HepG2 (cell line): ENCODE results near the gene WSCD2. TPM values are rescaled to one million over a fixed set of nuclear protein-coding genes. Genes with fewer than 3 reads are reported as not detected.

Experiments
- ATAC-seq: fragments of 200-7000 bp; cut with Tn5 transposase; 3 replicates; pipeline ENCODE4 v1.9.1; 2020; ENCODE audit warnings: mild to moderate bottlenecking, moderate library complexity
- BruUV-seq: library from RNA; stranded (reverse); fragments of 400-500 nt; replicated peaks from 2 replicates; lab custom pipeline; 2021; lab: Mats Ljungman, UMichigan
- CTCF ChIA-PET: fragments of 300-600 bp; formaldehyde crosslinking; extraction: SDS; loops from one replicate; lab custom pipeline; 2021; ENCODE audit warnings: low total read pairs, inconsistent platforms, low intra/inter-chr PET ratio; lab: Yijun Ruan, JAX
- POLR2A ChIA-PET: fragments of 350-600 bp; sonication (Branson Sonifier 250); formaldehyde crosslinking; loops from one replicate; lab custom pipeline; 2020; ENCODE audit warnings: antibody characterized with exemption, inconsistent platforms; lab: Yijun Ruan, JAX
- DNase-seq: peaks from one replicate; pipeline ENCODE4 v3.0.0-alpha.2; 2015; ENCODE audit warnings: low spot score
- FAIRE-seq: peaks from 3 replicates; lab custom pipeline; 2011; peaks lifted over from hg19 to GRCh38; lab: Jason Lieb, UNC
- H2AFZ ChIP-seq: one replicate; pipeline ENCODE4 v1.6.1; 2011; ENCODE audit warnings: low read length, inconsistent platforms
- H3K27ac ChIP-seq: fragments of 300-600 bp; 3 replicates; pipeline ENCODE4 v1.8.0; 2011; ENCODE audit warnings: mixed run types, mild to moderate bottlenecking, mixed read lengths, low read length, inconsistent platforms; ENCODE audit not compliant: insufficient read depth; ENCODE audit errors: extremely low read length
- H3K27me3 ChIP-seq, 2 experiments: fragments of 200-600 bp in 1 of 2; 2 replicates in 1 of 2; 3 replicates in 1 of 2; pipeline versions ENCODE4 v1.6.0 to v1.8.0; 2011; ENCODE audit warnings: low read length in 2 of 2, mild to moderate bottlenecking in 2 of 2, moderate library complexity in 2 of 2, inconsistent platforms in 1 of 2; ENCODE audit not compliant: insufficient read depth in 2 of 2, control insufficient read depth in 1 of 2
- H3K36me3 ChIP-seq, 2 experiments: fragments of 200-600 bp in 1 of 2; replicated peaks in 1 of 2; 2 replicates in 1 of 2; 3 replicates in 1 of 2; pipeline versions ENCODE4 v1.5.1 to v1.8.0; 2011; ENCODE audit warnings: low read length in 2 of 2, inconsistent platforms in 1 of 2; ENCODE audit not compliant: insufficient read depth in 2 of 2, control insufficient read depth in 1 of 2
- H3K4me1 ChIP-seq: 2 replicates; pipeline ENCODE4 v1.5.1; 2012; ENCODE audit warnings: low read length, inconsistent platforms; ENCODE audit not compliant: insufficient read depth
- H3K4me2 ChIP-seq: 2 replicates; pipeline ENCODE4 v1.6.0; 2011; ENCODE audit warnings: low read depth, low read length, inconsistent platforms
- H3K4me3 ChIP-seq, 3 experiments: fragments of 200-600 bp in 1 of 3; sonication (generic), shearing (Covaris generic) in 1 of 3; replicated peaks in 1 of 3; 2 replicates each; pipeline ENCODE4 v1.5.1; 2011 to 2016; ENCODE audit warnings: low read length in 3 of 3, inconsistent platforms in 2 of 3, low read depth in 2 of 3, mild to moderate bottlenecking in 2 of 3, control low read depth in 1 of 3, mixed read lengths in 1 of 3; ENCODE audit not compliant: insufficient read depth in 1 of 3
- H3K79me2 ChIP-seq: one replicate; pipeline ENCODE4 v1.6.1; 2011; ENCODE audit warnings: low read length, inconsistent platforms; ENCODE audit not compliant: insufficient read depth
- H3K9ac ChIP-seq: 2 replicates; pipeline ENCODE4 v1.6.0; 2011; ENCODE audit warnings: mild to moderate bottlenecking, low read depth, low read length, inconsistent platforms; ENCODE audit not compliant: insufficient read depth
- H3K9me3 ChIP-seq: 2 replicates; pipeline ENCODE4 v1.5.1; 2012; ENCODE audit warnings: mild to moderate bottlenecking, low read length
- H4K20me1 ChIP-seq: 2 replicates; pipeline ENCODE4 v1.6.0; 2011; ENCODE audit warnings: inconsistent platforms, mild to moderate bottlenecking, low read length, moderate library complexity; ENCODE audit not compliant: insufficient read depth
- HES4 ChIP-seq: sonication (generic); formaldehyde crosslinking; IDR thresholded peaks from 2 replicates; pipeline ENCODE4 v1.9.0; 2021; ENCODE audit warnings: mild to moderate bottlenecking, missing genetic modification reagents, borderline replicate concordance
- KMT2B ChIP-seq: IDR thresholded peaks from 2 replicates; pipeline ENCODE4 v1.6.1; 2016; ENCODE audit warnings: missing genetic modification reagents, missing compliant biosample characterization
- ZFP62 ChIP-seq: sonication (generic); formaldehyde crosslinking; IDR thresholded peaks from 2 replicates; pipeline ENCODE4 v1.4.0; 2020; ENCODE audit warnings: missing genetic modification reagents
- ZNF230 ChIP-seq: sonication (generic); formaldehyde crosslinking; IDR thresholded peaks from 2 replicates; pipeline ENCODE4 v1.4.0; 2020; ENCODE audit warnings: mild to moderate bottlenecking, missing genetic modification reagents
- ZNF263 ChIP-seq: sonication (generic); formaldehyde crosslinking; IDR thresholded peaks from 2 replicates; pipeline ENCODE4 v1.4.0; 2020; ENCODE audit warnings: missing genetic modification reagents
- WGBS: methylation state at CpG from one replicate; pipeline ENCODE4 v1.1.6; 2017; ENCODE audit warnings: low lambda C conversion rate; 5-methylcytosine and 5-hydroxymethylcytosine counted together
- in situ Hi-C: cut with HindIII; loops from 2 replicates; pipeline ENCODE4 v1.10.0; 2017; ENCODE audit warnings: low pct_unique_long_range_greater_than_20kb; ENCODE audit not compliant: extremely low pct_ligation_motif_present
- intact Hi-C: fragments of 100-400 bp; cut with micrococcal nuclease; formaldehyde crosslinking; loops from one replicate; pipeline ENCODE4 v1.10.0; 2022; ENCODE audit not compliant: unreplicated experiment
- polyA plus RNA-seq, 8 experiments: library from polyadenylated mRNA; depleted of rRNA in 3 of 8; stranded (reverse) in 7 of 8; unstranded in 1 of 8; fragments of >200 nt; fragmentation: Illumina TruSeq in 4 of 8; extraction: Trizol in 4 of 8; gene quantifications; 2 replicates each; pipeline versions ENCODE4 v1.2.1 to v1.2.3, GENCODE V29; 2011 to 2016; ENCODE audit warnings: low read depth in 4 of 8, missing spikeins in 1 of 8, mixed read lengths in 1 of 8; ENCODE audit not compliant: insufficient read depth in 1 of 8
- total RNA-seq, 5 experiments: library from RNA; depleted of rRNA; stranded (reverse); fragments of >200 nt; fragmentation: Illumina TruSeq; extraction: Trizol; gene quantifications; 2 replicates each; pipeline ENCODE4 v1.2.3, GENCODE V29; 2016; ENCODE audit warnings: low read depth in 1 of 5
- TF ChIP-seq, protein P1 (sequence below): sonication (generic); formaldehyde crosslinking; conservative IDR thresholded peaks from 2 replicates; pipeline ENCODE4 v1.8.1; 2023; ENCODE audit warnings: missing genetic modification reagents

Gene WSCD2
- total and polyA plus RNA-seq, 2 of the 13 experiments (the other 11 are each of a cell fraction or from before 2014, with no cell fraction given) = not detected

DNA sequence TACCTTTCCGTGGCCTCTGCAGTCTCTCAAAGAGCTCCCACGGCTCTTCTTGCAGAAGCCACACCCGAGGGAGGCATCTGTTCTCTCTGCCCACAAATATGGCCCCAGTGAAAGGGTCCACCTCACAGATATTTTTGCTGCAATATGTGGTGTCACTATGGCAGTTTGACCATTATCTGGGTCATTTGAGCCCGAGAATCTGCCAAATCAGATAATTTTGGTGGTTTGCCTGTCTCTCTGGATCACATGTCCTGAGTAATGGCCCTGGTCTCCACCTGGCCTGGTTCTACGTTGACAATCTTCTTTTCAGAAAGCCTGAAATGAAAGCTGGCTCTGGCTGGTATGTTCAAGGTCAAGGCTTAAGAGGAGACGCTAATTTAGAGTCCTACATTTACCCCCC, 5.7 kb upstream of the WSCD2 start:
- no peaks in the 10 kb centered on the region for H4K20me1 ChIP-seq
- no peak for ATAC-seq
- no peak overlapping the region for H3K4me2 ChIP-seq
- WGBS = 3% methylated on average over 5 of the region's 6 CpGs
- no peak for FAIRE-seq
- no peak overlapping the region for H3K27ac ChIP-seq
- in situ Hi-C loops (no loop called here), intact Hi-C loops (no loop called here)
- no TSS peak for BruUV-seq
- no peak for TF ChIP-seq ZNF230 (CRISPR knock-in tag)
- TF ChIP-seq, protein P1, sequence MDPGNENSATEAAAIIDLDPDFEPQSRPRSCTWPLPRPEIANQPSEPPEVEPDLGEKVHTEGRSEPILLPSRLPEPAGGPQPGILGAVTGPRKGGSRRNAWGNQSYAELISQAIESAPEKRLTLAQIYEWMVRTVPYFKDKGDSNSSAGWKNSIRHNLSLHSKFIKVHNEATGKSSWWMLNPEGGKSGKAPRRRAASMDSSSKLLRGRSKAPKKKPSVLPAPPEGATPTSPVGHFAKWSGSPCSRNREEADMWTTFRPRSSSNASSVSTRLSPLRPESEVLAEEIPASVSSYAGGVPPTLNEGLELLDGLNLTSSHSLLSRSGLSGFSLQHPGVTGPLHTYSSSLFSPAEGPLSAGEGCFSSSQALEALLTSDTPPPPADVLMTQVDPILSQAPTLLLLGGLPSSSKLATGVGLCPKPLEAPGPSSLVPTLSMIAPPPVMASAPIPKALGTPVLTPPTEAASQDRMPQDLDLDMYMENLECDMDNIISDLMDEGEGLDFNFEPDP (CRISPR knock-in tag) = no peak
- H3K9me3 ChIP-seq = no peaks in the 10 kb centered on the region
- no peaks in the 10 kb centered on the region for H3K79me2 ChIP-seq
- no peaks in the 10 kb centered on the region for H3K4me1 ChIP-seq
- no peak overlapping the region for H2AFZ ChIP-seq
- POLR2A ChIA-PET = no interaction called here
- H3K36me3 ChIP-seq = no peaks in the 10 kb centered on the region
- no peak overlapping the region for H3K9ac ChIP-seq
- CTCF ChIA-PET = no interaction called here
- DNase-seq = no peak
- H3K4me3 ChIP-seq = no peak overlapping the region
- peaks cover 0 to 22% of the 10 kb centered on the region in 2 experiments; a peak in 4 of 5 replicates for H3K27me3 ChIP-seq

DNA sequence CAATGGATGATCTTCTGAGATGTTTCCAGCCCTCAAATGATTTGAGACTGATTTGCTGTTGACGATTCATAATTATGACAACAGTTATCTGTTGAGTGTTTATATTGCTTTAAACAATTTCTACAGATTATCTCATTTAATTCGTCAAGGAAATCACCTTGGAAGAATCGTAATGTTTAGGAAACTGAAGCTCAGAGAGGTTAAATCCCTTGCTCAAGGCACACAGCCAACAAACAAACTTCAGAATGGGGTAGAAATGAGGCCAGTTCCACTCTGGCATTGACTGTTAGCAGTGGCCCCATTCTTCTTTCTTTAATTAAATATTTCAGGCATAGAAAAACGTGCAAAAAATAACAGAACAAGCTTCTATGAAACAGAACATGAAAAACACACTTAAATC, 4.0 kb upstream of the WSCD2 start:
- intact Hi-C loops (no loop called here), in situ Hi-C loops (no loop called here)
- ChIA-PET CTCF (no interaction called here), POLR2A (no interaction called here)
- no peak for ATAC-seq
- Histone ChIP-seq H3K27ac (no peak overlapping the region), H3K4me1 (peaks cover 5% of the 10 kb centered on the region; the same call in 1 of the 2 replicates), H4K20me1 (no peaks in the 10 kb centered on the region), H3K27me3 (peaks cover 0 to 29% of the 10 kb centered on the region in 2 experiments; a peak in 4 of 5 replicates), H3K4me2 (no peak overlapping the region), H3K9me3 (no peaks in the 10 kb centered on the region), H3K36me3 (no peaks in the 10 kb centered on the region), H3K79me2 (no peaks in the 10 kb centered on the region), H2AFZ (no peak overlapping the region), H3K9ac (no peak overlapping the region), H3K4me3 (no peak overlapping the region)
- no peak for TF ChIP-seq KMT2B (CRISPR knock-in tag)
- no peak for TF ChIP-seq HES4 (CRISPR knock-in tag)
- no peak for TF ChIP-seq ZFP62 (CRISPR knock-in tag)
- TF ChIP-seq ZNF263 (CRISPR knock-in tag) = no peak
- DNase-seq = no peak
- 1% methylated on average over 4 of the region's 4 CpGs for WGBS
- FAIRE-seq = no peak
- no TSS peak for BruUV-seq
